ENCODE data around the gene IQCN.

Gene IQCN

GRCh38 chr19:18208098-18208951, 65.9 kb downstream of the IQCN start:
- no peak for DNase-seq (ENCODE audit: low read depth)
- no peak overlapping the region for H3K4me3 ChIP-seq (ENCODE audit: low read depth, low read length)
- TF ChIP-seq, protein P1, sequence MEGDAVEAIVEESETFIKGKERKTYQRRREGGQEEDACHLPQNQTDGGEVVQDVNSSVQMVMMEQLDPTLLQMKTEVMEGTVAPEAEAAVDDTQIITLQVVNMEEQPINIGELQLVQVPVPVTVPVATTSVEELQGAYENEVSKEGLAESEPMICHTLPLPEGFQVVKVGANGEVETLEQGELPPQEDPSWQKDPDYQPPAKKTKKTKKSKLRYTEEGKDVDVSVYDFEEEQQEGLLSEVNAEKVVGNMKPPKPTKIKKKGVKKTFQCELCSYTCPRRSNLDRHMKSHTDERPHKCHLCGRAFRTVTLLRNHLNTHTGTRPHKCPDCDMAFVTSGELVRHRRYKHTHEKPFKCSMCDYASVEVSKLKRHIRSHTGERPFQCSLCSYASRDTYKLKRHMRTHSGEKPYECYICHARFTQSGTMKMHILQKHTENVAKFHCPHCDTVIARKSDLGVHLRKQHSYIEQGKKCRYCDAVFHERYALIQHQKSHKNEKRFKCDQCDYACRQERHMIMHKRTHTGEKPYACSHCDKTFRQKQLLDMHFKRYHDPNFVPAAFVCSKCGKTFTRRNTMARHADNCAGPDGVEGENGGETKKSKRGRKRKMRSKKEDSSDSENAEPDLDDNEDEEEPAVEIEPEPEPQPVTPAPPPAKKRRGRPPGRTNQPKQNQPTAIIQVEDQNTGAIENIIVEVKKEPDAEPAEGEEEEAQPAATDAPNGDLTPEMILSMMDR (IDR thresholded peaks at IDR 0.05; ENCODE audit: low read depth, low read length, missing control alignments), result peak; percentile 67
